SK-N-MC (cell line): ENCODE data around the gene STAM.
"Not testable (repeated sequence)": the region's sequence is repeated elsewhere in the genome, so short reads cannot be mapped to it uniquely, and the experiment has no call there.

Source experiments
- DNase-seq: peaks from one replicate; pipeline ENCODE4 v3.0.0-alpha.2; 2011; ENCODE audit warnings: low read depth, low spot score
- H3K27ac ChIP-seq: fragments of 200-600 bp; sonication (generic); 2 replicates; pipeline ENCODE4 v1.5.1; 2016; ENCODE audit warnings: mixed run types
- H3K36me3 ChIP-seq: fragments of 200-600 bp; sonication (generic); 2 replicates; pipeline ENCODE4 v1.6.1; 2017; ENCODE audit warnings: antibody characterized with exemption, low read length, mixed read lengths; ENCODE audit not compliant: insufficient read depth
- H3K4me3 ChIP-seq: fragments of 200-600 bp; sonication (generic); 2 replicates; pipeline ENCODE4 v1.5.1; 2016
- H3K9ac ChIP-seq: fragments of 200-600 bp; sonication (generic); 2 replicates; pipeline ENCODE4 v1.8.0; 2017; ENCODE audit warnings: mixed run types, mixed read lengths; ENCODE audit not compliant: insufficient read length
- H3K9me3 ChIP-seq: fragments of 200-600 bp; sonication (generic); 2 replicates; pipeline ENCODE4 v1.6.1; 2017; ENCODE audit warnings: low read depth, mild to moderate bottlenecking, antibody characterized with exemption, low read length, moderate library complexity, mixed read lengths
- EZH2 ChIP-seq: fragments of 200-600 bp; sonication (generic); IDR thresholded peaks from one replicate; pipeline ENCODE4 v1.6.1; 2017; ENCODE audit warnings: antibody characterized with exemption
- FOXP2 ChIP-seq: optimal IDR thresholded peaks from 2 replicates; pipeline ENCODE3; 2011; ENCODE audit warnings: mild to moderate bottlenecking, moderate library complexity; ENCODE audit not compliant: insufficient read depth; ENCODE audit errors: extremely low read length, control extremely low read depth
- POLR2AphosphoS5 ChIP-seq: IDR thresholded peaks from 2 replicates; pipeline ENCODE4 v1.6.1; 2012; ENCODE audit warnings: mild to moderate bottlenecking, low read depth, low read length, borderline replicate concordance

STAM gene

GRCh38 chr10:17701301-17701700 is 57.4 kb downstream of the STAM start:
- Histone ChIP-seq H3K9ac (no peak overlapping the region), H3K27ac (no peak overlapping the region), H3K36me3 (0 out of 2 replicates have a peak, but pooled peaks cover 3% of the 10 kb centered on the region), H3K4me3 (no peak overlapping the region), H3K9me3 (no peaks in the 10 kb centered on the region)
- DNase-seq, result no peak
- TF ChIP-seq POLR2AphosphoS5 (no peak), EZH2 (no peak), FOXP2 (no peak)

GRCh38 chr10:17703706-17704105 is 59.8 kb downstream of the STAM start:
- Histone ChIP-seq H3K9me3 (no peaks in the 10 kb centered on the region), H3K36me3 (0 out of 2 replicates have a peak, but pooled peaks cover 3% of the 10 kb centered on the region), H3K27ac (no peak overlapping the region), H3K9ac (no peak overlapping the region), H3K4me3 (no peak overlapping the region)
- no peak for DNase-seq
- TF ChIP-seq POLR2AphosphoS5, result no peak
- TF ChIP-seq FOXP2, result no peak
- no peak for TF ChIP-seq EZH2

GRCh38 chr10:17708821-17709220 is 64.9 kb downstream of the STAM start:
- no peak overlapping the region for H3K4me3 ChIP-seq
- H3K27ac ChIP-seq, result no peak overlapping the region
- DNase-seq, result no peak
- no peaks in the 10 kb centered on the region for H3K9me3 ChIP-seq
- H3K36me3 ChIP-seq, result no peaks in the 10 kb centered on the region
- TF ChIP-seq FOXP2 (no peak), POLR2AphosphoS5 (no peak), EZH2 (no peak)
- no peak overlapping the region for H3K9ac ChIP-seq

GRCh38 chr10:17709492-17709891 is 65.5 kb downstream of the STAM start:
- Histone ChIP-seq H3K9ac (no peak overlapping the region), H3K27ac (no peak overlapping the region), H3K36me3 (no peaks in the 10 kb centered on the region; the same call in 1 of the 2 replicates), H3K9me3 (no peaks in the 10 kb centered on the region), H3K4me3 (no peak overlapping the region)
- TF ChIP-seq FOXP2, result no peak
- DNase-seq, result no peak

- Histone ChIP-seq H3K4me3 (no peak overlapping the region), H3K36me3 (no peaks in the 10 kb centered on the region; the same call in 1 of the 2 replicates), H3K9ac (no peak overlapping the region), H3K9me3 (no peaks in the 10 kb centered on the region), H3K27ac (no peak overlapping the region)
- no peak for TF ChIP-seq FOXP2
- DNase-seq, result no peak
Measured at GRCh38 chr10:17710181-17710580, 66.2 kb downstream of the STAM start.

- H3K27ac ChIP-seq, result no peak overlapping the region
- DNase-seq, result no peak
- peaks cover under 1% of the 10 kb centered on the region; the same call in 1 of the 2 replicates for H3K36me3 ChIP-seq
Measured at GRCh38 chr10:17712053-17712452, 68.1 kb downstream of the STAM start.

GRCh38 chr10:17712717-17713471 is 68.9 kb downstream of the STAM start:
- no peak for DNase-seq
- Histone ChIP-seq H3K36me3 (peaks cover 7% of the 10 kb centered on the region; the same call in 1 of the 2 replicates), H3K9me3 (no peaks in the 10 kb centered on the region), H3K4me3 (no peak overlapping the region), H3K9ac (no peak overlapping the region), H3K27ac (no peak overlapping the region)
- TF ChIP-seq EZH2, result no peak
- no peak for TF ChIP-seq FOXP2
- TF ChIP-seq POLR2AphosphoS5, result no peak

More at GRCh38 chr10:17712053-17712452, 68.1 kb downstream of the STAM start:
- Histone ChIP-seq H3K9me3 (no peaks in the 10 kb centered on the region), H3K4me3 (no peak overlapping the region), H3K9ac (no peak overlapping the region)
- TF ChIP-seq POLR2AphosphoS5, result no peak
- no peak for TF ChIP-seq FOXP2
- TF ChIP-seq EZH2, result no peak

- no peak for DNase-seq
- H3K36me3 ChIP-seq, result peaks cover 7% of the 10 kb centered on the region; the same call in 1 of the 2 replicates
- TF ChIP-seq FOXP2 (no peak), POLR2AphosphoS5 (no peak), EZH2 (no peak)
Measured at GRCh38 chr10:17713758-17714157, 69.8 kb downstream of the STAM start.

GRCh38 chr10:17716161-17716560 is 72.2 kb downstream of the STAM start:
- TF ChIP-seq POLR2AphosphoS5 (no peak), FOXP2 (no peak), EZH2 (no peak)
- H3K36me3 ChIP-seq, result peaks cover 7% of the 10 kb centered on the region; the same call in 1 of the 2 replicates
- H3K9me3 ChIP-seq, result no peaks in the 10 kb centered on the region

More at GRCh38 chr10:17713758-17714157, 69.8 kb downstream of the STAM start:
- no peak overlapping the region for H3K27ac ChIP-seq
- H3K9me3 ChIP-seq, result no peaks in the 10 kb centered on the region
- no peak overlapping the region for H3K4me3 ChIP-seq
- H3K9ac ChIP-seq, result no peak overlapping the region

GRCh38 chr10:17722317-17723014 is 78.5 kb downstream of the STAM start:
- H3K4me3 ChIP-seq, DNase-seq, H3K9me3 ChIP-seq, H3K36me3 ChIP-seq, H3K27ac ChIP-seq, H3K9ac ChIP-seq: not testable (repeated sequence)

More at GRCh38 chr10:17716161-17716560, 72.2 kb downstream of the STAM start:
- no peak overlapping the region for H3K9ac ChIP-seq
- no peak for DNase-seq
- no peak overlapping the region for H3K4me3 ChIP-seq
- no peak overlapping the region for H3K27ac ChIP-seq
